CD8-positive, alpha-beta memory T cell (primary cell): ENCODE results near the gene CENPB. TPM values are rescaled to one million over a fixed set of nuclear protein-coding genes. Genes with fewer than 3 reads are reported as not detected.

Experiments
- CTCF ChIA-PET: fragments of 350-600 bp; sonication (Branson Sonifier 250); formaldehyde crosslinking; loops from one replicate; lab custom pipeline; 2021; ENCODE audit warnings: antibody characterized with exemption; lab: Charles Lee
- POLR2A ChIA-PET: fragments of 350-600 bp; sonication (Branson Sonifier 250); formaldehyde crosslinking; loops from one replicate; lab custom pipeline; 2021; ENCODE audit warnings: antibody characterized with exemption; lab: Charles Lee
- DNase-seq, 5 donors: peaks; one replicate each; pipeline versions ENCODE4 v3.0.0 to v3.0.0-alpha.2; 2020 to 2022; ENCODE audit warnings: mixed read lengths in 1 of 5
- H3K27ac ChIP-seq: one replicate; pipeline ENCODE4 v1.7.0; 2013; ENCODE audit warnings: low read depth, mild to moderate bottlenecking, low read length, moderate library complexity
- H3K27me3 ChIP-seq: 2 replicates; pipeline ENCODE4 v1.7.0; 2013; ENCODE audit warnings: low read length, mild to moderate bottlenecking; ENCODE audit not compliant: insufficient read depth, poor library complexity, severe bottlenecking
- H3K36me3 ChIP-seq: 2 replicates; pipeline ENCODE4 v1.7.0; 2013; ENCODE audit warnings: mild to moderate bottlenecking, low read length, moderate library complexity; ENCODE audit not compliant: insufficient read depth
- H3K4me1 ChIP-seq: 2 replicates; pipeline ENCODE4 v1.7.0; 2013; ENCODE audit warnings: mild to moderate bottlenecking, low read length, moderate library complexity; ENCODE audit not compliant: insufficient read depth
- H3K4me3 ChIP-seq: 2 replicates; pipeline ENCODE4 v1.7.0; 2013; ENCODE audit warnings: mild to moderate bottlenecking, low read length
- H3K9me3 ChIP-seq: 2 replicates; pipeline ENCODE4 v1.7.0; 2013; ENCODE audit warnings: mild to moderate bottlenecking, low read length
- H3K27ac Mint-ChIP-seq, 8 donors: one replicate each; pipeline ENCODE4 v1.8.0; 2020 to 2021; ENCODE audit warnings: mixed read lengths in 8 of 8, mild to moderate bottlenecking in 6 of 8, inconsistent platforms in 3 of 8, moderate library complexity in 3 of 8
- H3K27me3 Mint-ChIP-seq, 2 donors: one replicate each; pipeline ENCODE4 v1.8.0; 2020 to 2021; ENCODE audit warnings: mixed read lengths in 2 of 2, mild to moderate bottlenecking in 1 of 2, moderate library complexity in 1 of 2
- H3K36me3 Mint-ChIP-seq, 3 donors: one replicate each; pipeline ENCODE4 v1.8.0; 2020 to 2021; ENCODE audit warnings: mixed read lengths in 3 of 3, inconsistent platforms in 1 of 3, mild to moderate bottlenecking in 1 of 3
- H3K4me1 Mint-ChIP-seq, 3 donors: one replicate each; pipeline ENCODE4 v1.8.0; 2020 to 2021; ENCODE audit warnings: mixed read lengths in 3 of 3, inconsistent platforms in 1 of 3, mild to moderate bottlenecking in 1 of 3
- H3K4me3 Mint-ChIP-seq, 7 donors: one replicate each; pipeline ENCODE4 v1.8.0; 2020 to 2021; ENCODE audit warnings: mixed read lengths in 7 of 7, mild to moderate bottlenecking in 6 of 7, moderate library complexity in 4 of 7, inconsistent platforms in 2 of 7
- H3K9me3 Mint-ChIP-seq, 5 donors: one replicate each; pipeline ENCODE4 v1.8.0; 2020 to 2022; ENCODE audit warnings: mixed read lengths in 5 of 5, mild to moderate bottlenecking in 3 of 5, moderate library complexity in 2 of 5, inconsistent platforms in 1 of 5
- polyA plus RNA-seq: library from polyadenylated mRNA; unstranded; fragments of 300-500 nt; fragmentation: Illumina TruSeq; gene quantifications from one replicate; pipeline ENCODE4 v1.2.3, GENCODE V29; 2021
- total RNA-seq, 2 experiments: library from RNA; stranded (reverse); gene quantifications; one replicate each; pipeline ENCODE4 v1.2.3, GENCODE V29; 2021

CENPB gene
- total and polyA plus RNA-seq, 3 experiments from 2014 or later, result 1.7 to 69.9 (median 66.4) TPM

GRCh38 chr20:3787324-3788014 lies 929 bp upstream of the CENPB start:
- Mint-ChIP-seq H3K4me3 (peak overlapping the region; percentile 69 to 88 (median 73)), H3K27me3 (no peaks in the 10 kb centered on the region), H3K36me3 (peaks cover 0 to 5% (median 3%) of the 10 kb centered on the region in 3 donors), H3K27ac (peak overlapping the region; percentile 6 to 92 (median 79)), H3K4me1 (peaks cover 26 to 36% (median 31%) of the 10 kb centered on the region in 3 donors), H3K9me3 (no peaks in the 10 kb centered on the region)
- CTCF ChIA-PET, result interaction anchor here (0.7 to 16.8 kb wide), 7 partner anchors 9 to 67 kb away, joined by 3 to 262 read pairs (median 5); partner anchors contain the start of genes ADISSP and AP5S1
- POLR2A ChIA-PET, result interaction anchor here (0.6 to 3.4 kb wide), 9 partner anchors 8 to 66 kb away, joined by 3 to 37 read pairs (median 5); partner anchors contain the start of genes ADISSP, AP5S1 and CDC25B
- H3K4me1 ChIP-seq, result peaks cover 23% of the 10 kb centered on the region
- no peaks in the 10 kb centered on the region for H3K9me3 ChIP-seq
- DNase-seq, result no peak
- H3K36me3 ChIP-seq, result no peaks in the 10 kb centered on the region
- no peaks in the 10 kb centered on the region for H3K27me3 ChIP-seq
- H3K27ac ChIP-seq, result no peak overlapping the region
- H3K4me3 ChIP-seq, result peak overlapping the region; percentile 46

- Histone ChIP-seq H3K27me3 (no peaks in the 10 kb centered on the region), H3K9me3 (no peaks in the 10 kb centered on the region), H3K27ac (peak overlapping the region; percentile 16), H3K4me1 (peaks cover 23% of the 10 kb centered on the region), H3K36me3 (no peaks in the 10 kb centered on the region), H3K4me3 (peak overlapping the region; percentile 19)
- peaks cover 0 to 5% (median 3%) of the 10 kb centered on the region in 3 donors for H3K36me3 Mint-ChIP-seq
- H3K9me3 Mint-ChIP-seq, result no peaks in the 10 kb centered on the region
- peak overlapping the region; percentile 75 to 88 (median 81) for H3K4me3 Mint-ChIP-seq
- ChIA-PET CTCF (interaction anchor here (0.7 to 16.8 kb wide), 16 partner anchors 8 to 298 kb away, joined by 3 to 262 read pairs (median 5); partner anchors contain the start of genes ADISSP, AP5S1 and CDC25B), POLR2A (interaction anchor here (1.0 to 3.4 kb wide), 7 partner anchors 9 to 69 kb away, joined by 3 to 37 read pairs (median 7); partner anchors contain the start of genes ADISSP, AP5S1 and CDC25B)
- no peaks in the 10 kb centered on the region for H3K27me3 Mint-ChIP-seq
- H3K4me1 Mint-ChIP-seq, result peaks cover 36 to 46% (median 40%) of the 10 kb centered on the region in 3 donors
- DNase-seq, result peak in 2 of 5 donors; percentile 42 to 64
- H3K27ac Mint-ChIP-seq, result peak overlapping the region in 7 of 8 donors; percentile 68 to 90 (median 80)
Measured at GRCh38 chr20:3786126-3786484, 435 bp downstream of the CENPB start.

DNA sequence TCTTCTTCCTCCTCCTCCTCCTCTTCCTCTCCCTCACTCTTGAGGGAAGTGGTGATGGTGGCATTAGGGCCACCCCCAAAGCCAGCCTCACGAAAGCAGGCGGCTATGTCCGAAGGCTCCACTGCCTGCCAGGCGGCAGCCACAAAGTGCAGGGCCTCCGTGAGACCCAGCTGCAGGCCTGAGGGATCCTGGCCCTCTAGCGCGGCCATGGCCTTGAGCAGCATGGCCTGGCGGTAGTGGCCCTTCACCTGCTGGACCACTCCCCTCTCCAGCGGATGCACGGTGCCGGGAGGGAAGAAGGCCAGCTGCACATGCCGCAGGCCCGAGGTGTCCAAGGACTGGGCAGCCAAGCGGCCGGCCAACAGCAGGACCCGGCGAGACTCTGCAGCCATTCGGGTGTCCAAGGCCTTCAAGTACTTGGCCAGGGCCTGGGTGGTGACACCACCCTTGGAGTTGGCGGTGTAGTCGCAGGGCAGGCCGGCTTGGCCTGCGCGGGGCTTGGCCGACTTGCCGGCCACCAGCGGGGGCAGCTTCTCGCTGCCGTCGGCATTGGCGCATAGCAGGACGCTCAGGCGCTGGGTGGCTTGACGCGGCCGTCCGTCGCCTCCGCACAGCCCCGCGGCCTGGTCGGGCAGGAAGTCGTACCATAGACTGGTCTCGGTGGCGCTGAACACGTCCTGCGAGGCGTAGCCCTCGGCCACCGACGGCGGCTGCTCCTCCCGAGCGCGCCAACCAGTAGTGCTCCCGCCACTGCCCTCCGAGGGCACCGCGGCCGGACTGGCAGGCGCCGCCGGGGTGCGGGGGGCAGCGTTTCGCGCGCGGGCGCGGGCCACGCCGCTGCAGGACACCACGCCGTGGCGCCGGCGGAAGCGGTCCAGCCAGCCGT lies 1.1 kb downstream of the CENPB start:
- H3K36me3 Mint-ChIP-seq, result peaks cover 0 to 5% (median 3%) of the 10 kb centered on the region in 3 donors
- peaks cover 42 to 52% (median 43%) of the 10 kb centered on the region in 3 donors for H3K4me1 Mint-ChIP-seq
- DNase-seq, result no peak
- peak overlapping the region in 4 of 7 donors; percentile 32 to 73 (median 56) for H3K4me3 Mint-ChIP-seq
- POLR2A ChIA-PET, result interaction anchor here (0.7 to 3.4 kb wide), 8 partner anchors 8 to 69 kb away, joined by 3 to 37 read pairs (median 4); partner anchors contain the start of genes ADISSP, AP5S1 and CDC25B
- H3K27ac Mint-ChIP-seq, result peak overlapping the region in 3 of 8 donors; percentile 50 to 83 (median 70)
- Histone ChIP-seq H3K9me3 (no peaks in the 10 kb centered on the region), H3K4me3 (peak overlapping the region; percentile 19), H3K36me3 (no peaks in the 10 kb centered on the region), H3K4me1 (peaks cover 30% of the 10 kb centered on the region), H3K27me3 (no peaks in the 10 kb centered on the region), H3K27ac (peak overlapping the region; percentile 16)
- CTCF ChIA-PET, result interaction anchor here (0.8 to 16.8 kb wide), 15 partner anchors 10 to 298 kb away, joined by 3 to 262 read pairs (median 5); partner anchors contain the start of genes ADISSP, AP5S1 and CDC25B
- no peaks in the 10 kb centered on the region for H3K9me3 Mint-ChIP-seq
- H3K27me3 Mint-ChIP-seq, result no peaks in the 10 kb centered on the region

- H3K27me3 Mint-ChIP-seq, result no peaks in the 10 kb centered on the region
- peaks cover 43 to 54% (median 45%) of the 10 kb centered on the region in 3 donors for H3K4me1 Mint-ChIP-seq
- Histone ChIP-seq H3K4me3 (no peak overlapping the region), H3K27ac (no peak overlapping the region), H3K36me3 (no peaks in the 10 kb centered on the region), H3K4me1 (peaks cover 32% of the 10 kb centered on the region), H3K27me3 (no peaks in the 10 kb centered on the region), H3K9me3 (no peaks in the 10 kb centered on the region)
- no peak for DNase-seq
- POLR2A ChIA-PET, result interaction anchor here (0.7 to 3.4 kb wide), 3 partner anchors 20 to 52 kb away, joined by 3 to 37 read pairs (median 4); partner anchors contain the start of gene AP5S1
- H3K36me3 Mint-ChIP-seq, result peaks cover 0 to 5% (median 3%) of the 10 kb centered on the region in 3 donors
- H3K9me3 Mint-ChIP-seq, result no peaks in the 10 kb centered on the region
- CTCF ChIA-PET, result interaction anchor here (1.0 to 16.8 kb wide), 4 partner anchors 11 to 70 kb away, joined by 3 to 262 read pairs (median 8); partner anchors contain the start of genes AP5S1 and CDC25B
- H3K27ac Mint-ChIP-seq, result peak overlapping the region in 7 of 8 donors; percentile 39 to 88 (median 72)
- H3K4me3 Mint-ChIP-seq, result peak overlapping the region; percentile 34 to 86 (median 65)
Measured at GRCh38 chr20:3784863-3785239, 1.7 kb downstream of the CENPB start.

GRCh38 chr20:3784216-3784853 lies 2.2 kb downstream of the CENPB start:
- H3K27ac Mint-ChIP-seq, result peak overlapping the region in 6 of 8 donors; percentile 39 to 88 (median 84)

DNA sequence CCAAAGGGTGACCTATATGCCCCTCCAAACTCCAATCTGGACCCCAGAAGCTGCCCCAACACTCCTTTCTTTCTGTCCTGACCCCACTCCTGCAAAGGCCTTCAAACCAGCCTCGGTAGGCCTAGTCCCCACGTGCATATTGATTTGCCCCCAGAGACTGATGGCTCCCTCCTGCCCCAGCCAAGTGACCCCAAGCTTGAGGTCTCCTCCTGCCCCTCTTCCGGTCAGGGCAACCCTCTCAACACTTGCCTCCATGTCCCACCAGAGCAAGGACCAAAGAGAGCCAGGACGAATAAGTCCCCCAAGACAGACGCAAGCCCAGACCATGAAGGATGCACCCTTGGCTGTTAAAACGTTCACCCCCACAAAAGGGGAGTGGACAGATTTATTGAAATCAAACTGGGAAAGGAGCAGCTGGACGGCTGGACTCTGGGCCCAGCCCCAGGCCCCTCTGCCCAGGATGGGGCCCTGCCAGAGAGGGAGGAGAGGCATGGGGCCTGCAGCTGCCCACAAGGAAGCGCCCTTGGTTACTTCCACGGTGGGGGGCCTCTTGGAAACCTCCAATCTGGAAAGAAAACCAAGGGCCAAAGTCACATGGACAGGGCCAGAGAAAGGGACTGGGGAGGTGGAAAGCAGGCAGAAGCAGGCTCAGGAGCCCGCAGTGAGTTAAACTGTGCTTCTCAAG lies 2.9 kb downstream of the CENPB start:
- H3K4me3 Mint-ChIP-seq, result peak overlapping the region in 6 of 7 donors; percentile 6 to 79 (median 24)
- ChIA-PET CTCF (interaction anchor here (1.8 to 16.8 kb wide), 2 partner anchors 35 to 72 kb away, joined by 6 to 262 read pairs; partner anchors contain the start of gene AP5S1), POLR2A (interaction anchor here (1.2 to 1.4 kb wide), 2 partner anchors 21 to 33 kb away, joined by 3 read pairs; no protein-coding TSS in a partner anchor)

More at GRCh38 chr20:3784216-3784853, 2.2 kb downstream of the CENPB start:
- Mint-ChIP-seq H3K4me3 (peak overlapping the region; percentile 34 to 73 (median 53)), H3K27me3 (no peaks in the 10 kb centered on the region), H3K4me1 (peaks cover 43 to 57% (median 45%) of the 10 kb centered on the region in 3 donors), H3K9me3 (no peaks in the 10 kb centered on the region), H3K36me3 (peaks cover 0 to 5% (median 3%) of the 10 kb centered on the region in 3 donors)
- no peaks in the 10 kb centered on the region for H3K9me3 ChIP-seq
- no peak overlapping the region for H3K27ac ChIP-seq
- H3K27me3 ChIP-seq, result no peaks in the 10 kb centered on the region
- peaks cover 32% of the 10 kb centered on the region for H3K4me1 ChIP-seq
- DNase-seq, result no peak
- CTCF ChIA-PET, result interaction anchor here (1.0 to 16.8 kb wide), 4 partner anchors 11 to 71 kb away, joined by 3 to 262 read pairs (median 8); partner anchors contain the start of genes AP5S1 and CDC25B
- no peak overlapping the region for H3K4me3 ChIP-seq
- no peaks in the 10 kb centered on the region for H3K36me3 ChIP-seq
- POLR2A ChIA-PET, result interaction anchor here (0.7 to 1.2 kb wide), 2 partner anchors 21 to 52 kb away, joined by 3 to 4 read pairs; no protein-coding TSS in a partner anchor

More for the DNA sequence above, 2.9 kb downstream of the CENPB start:
- Histone ChIP-seq H3K27ac (no peak overlapping the region), H3K36me3 (no peaks in the 10 kb centered on the region), H3K4me1 (peaks cover 32% of the 10 kb centered on the region), H3K9me3 (no peaks in the 10 kb centered on the region), H3K4me3 (no peak overlapping the region), H3K27me3 (no peaks in the 10 kb centered on the region)
- Mint-ChIP-seq H3K9me3 (no peaks in the 10 kb centered on the region), H3K27me3 (no peaks in the 10 kb centered on the region), H3K36me3 (peaks cover 0 to 5% (median 3%) of the 10 kb centered on the region in 3 donors), H3K4me1 (peaks cover 39 to 55% (median 40%) of the 10 kb centered on the region in 3 donors), H3K27ac (peak overlapping the region in 6 of 8 donors; percentile 20 to 87 (median 73))
- peak in 1 of 5 donors; percentile 39 for DNase-seq
